ENCODE data around the gene DPYD. TPM values are rescaled to one million over a fixed set of nuclear protein-coding genes. Genes with fewer than 3 reads are reported as not detected.

DPYD gene
- total RNA-seq, 1 donor from 2014 or later = 8.1 TPM

- H3K4me3 Mint-ChIP-seq (ENCODE audit: low read depth) = no peak overlapping the region
- no peak overlapping the region for H3K27ac Mint-ChIP-seq
- no peak for DNase-seq (ENCODE audit: low spot score, unreplicated experiment)
- H3K9me3 Mint-ChIP-seq (ENCODE audit: low read depth) = peaks cover 9% of the 10 kb centered on the region
- no peaks in the 10 kb centered on the region for H3K27me3 Mint-ChIP-seq
- peaks cover 1% of the 10 kb centered on the region for H3K4me1 Mint-ChIP-seq (ENCODE audit: low read depth)
- no peak for TF ChIP-seq CTCF (IDR thresholded peaks at IDR 0.05; ENCODE audit: unreplicated experiment)
- H3K36me3 Mint-ChIP-seq (ENCODE audit: insufficient read depth) = no peaks in the 10 kb centered on the region
Observed at GRCh38 chr1:97157991-97158390, 762.8 kb downstream of the DPYD start.

DNA sequence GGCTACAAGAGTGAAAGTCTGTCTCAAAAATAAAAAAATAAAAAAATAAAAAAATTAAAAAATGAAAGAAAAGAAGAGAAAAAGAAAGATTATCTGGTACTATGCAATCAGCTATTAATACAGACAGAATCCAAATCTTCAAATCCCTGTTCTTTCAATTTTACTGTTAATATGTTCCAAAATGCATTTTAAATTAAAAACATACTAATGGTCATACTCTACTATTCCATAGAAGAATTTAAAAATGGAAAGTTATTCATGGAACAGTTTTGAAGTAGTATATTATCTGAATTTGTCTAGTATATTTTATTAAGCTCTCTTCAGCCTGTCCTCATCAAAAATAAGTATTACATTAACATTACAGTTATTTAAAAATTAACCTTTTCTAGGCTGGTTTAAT lies 769.2 kb downstream of the DPYD start:
- no peak for DNase-seq (ENCODE audit: low spot score, unreplicated experiment)
- H3K4me1 Mint-ChIP-seq (ENCODE audit: low read depth) = no peaks in the 10 kb centered on the region
- H3K36me3 Mint-ChIP-seq (ENCODE audit: insufficient read depth) = no peaks in the 10 kb centered on the region
- no peak overlapping the region for H3K27ac Mint-ChIP-seq
- H3K4me3 Mint-ChIP-seq (ENCODE audit: low read depth) = no peak overlapping the region
- H3K27me3 Mint-ChIP-seq = no peaks in the 10 kb centered on the region
- peaks cover 9% of the 10 kb centered on the region for H3K9me3 Mint-ChIP-seq (ENCODE audit: low read depth)
- TF ChIP-seq CTCF (IDR thresholded peaks at IDR 0.05; ENCODE audit: unreplicated experiment) = no peak

DNA sequence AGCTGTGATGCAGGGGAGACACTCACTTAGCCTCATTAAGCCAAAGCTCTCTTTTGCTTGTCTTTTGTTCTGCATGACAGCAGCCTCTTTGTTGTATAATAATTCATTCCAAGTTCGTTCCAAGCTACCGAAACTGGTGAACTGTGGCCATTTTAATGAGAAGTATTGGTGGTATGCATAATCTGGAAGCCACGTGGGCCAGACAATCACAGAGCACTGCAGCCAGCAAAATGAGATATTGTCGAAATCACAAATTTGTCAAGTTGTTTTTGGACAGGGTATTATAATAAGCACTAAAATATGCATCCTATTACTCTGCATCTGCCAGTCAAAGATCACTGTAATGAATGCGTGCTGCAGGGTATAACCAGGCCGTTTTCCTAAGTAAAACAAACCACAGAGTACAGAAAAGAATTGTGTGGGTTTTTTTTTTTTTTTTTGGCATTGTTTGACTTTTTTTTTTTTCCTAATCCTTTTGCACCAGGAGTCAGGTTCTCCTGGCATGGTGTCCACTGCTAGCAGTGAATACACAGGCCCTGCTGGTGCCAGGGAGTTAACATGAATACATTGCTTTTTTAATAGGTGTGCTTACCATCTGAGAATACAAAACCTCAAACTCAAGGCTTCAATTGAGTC lies 775.4 kb downstream of the DPYD start:
- no peaks in the 10 kb centered on the region for H3K36me3 Mint-ChIP-seq (ENCODE audit: insufficient read depth)
- no peak overlapping the region for H3K4me3 Mint-ChIP-seq (ENCODE audit: low read depth)
- no peak for DNase-seq (ENCODE audit: low spot score, unreplicated experiment)
- peaks cover 2% of the 10 kb centered on the region for H3K4me1 Mint-ChIP-seq (ENCODE audit: low read depth)
- no peaks in the 10 kb centered on the region for H3K9me3 Mint-ChIP-seq (ENCODE audit: low read depth)
- no peaks in the 10 kb centered on the region for H3K27me3 Mint-ChIP-seq
- no peak overlapping the region for H3K27ac Mint-ChIP-seq
- no peak for TF ChIP-seq CTCF (IDR thresholded peaks at IDR 0.05; ENCODE audit: unreplicated experiment)

GRCh38 chr1:97144527-97144926 lies 776.3 kb downstream of the DPYD start:
- no peaks in the 10 kb centered on the region for H3K27me3 Mint-ChIP-seq

DNA sequence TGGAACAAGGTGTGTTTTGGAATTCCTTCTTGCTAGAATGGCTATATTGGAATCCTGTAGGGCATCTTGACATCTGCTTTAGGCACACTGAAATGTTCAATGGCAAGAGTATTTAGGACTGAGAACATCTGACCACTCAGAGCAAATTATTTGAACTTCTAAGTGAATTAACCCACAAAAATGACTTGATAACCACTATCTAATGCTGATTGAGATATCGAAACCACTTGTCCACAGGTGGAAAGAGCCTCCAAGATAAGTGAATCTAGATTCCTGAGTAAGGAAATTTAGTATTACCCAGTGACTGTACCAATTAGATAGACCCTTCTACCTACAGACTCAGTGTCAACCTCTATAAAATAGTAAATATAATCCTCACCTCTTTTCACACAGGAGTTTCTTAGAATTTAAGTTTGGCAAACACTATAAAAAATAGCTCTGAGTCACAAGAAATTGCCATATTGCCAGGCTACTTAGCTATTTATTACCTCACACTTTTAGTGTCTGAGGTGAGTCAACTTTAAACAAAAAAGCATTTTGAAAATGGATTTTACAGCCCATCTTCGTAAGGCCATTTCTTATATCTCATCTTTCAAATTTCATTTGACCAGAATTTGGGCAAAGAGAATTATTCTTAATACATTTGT lies 777.5 kb downstream of the DPYD start:
- Mint-ChIP-seq H3K9me3 (ENCODE audit: low read depth) (no peaks in the 10 kb centered on the region), H3K4me3 (ENCODE audit: low read depth) (no peak overlapping the region), H3K36me3 (ENCODE audit: insufficient read depth) (no peaks in the 10 kb centered on the region), H3K27me3 (no peaks in the 10 kb centered on the region), H3K4me1 (ENCODE audit: low read depth) (peaks cover 4% of the 10 kb centered on the region), H3K27ac (no peak overlapping the region)
- no peak for DNase-seq (ENCODE audit: low spot score, unreplicated experiment)
- no peak for TF ChIP-seq CTCF (IDR thresholded peaks at IDR 0.05; ENCODE audit: unreplicated experiment)

More at GRCh38 chr1:97144527-97144926, 776.3 kb downstream of the DPYD start:
- Mint-ChIP-seq H3K4me1 (ENCODE audit: low read depth) (peaks cover 2% of the 10 kb centered on the region), H3K9me3 (ENCODE audit: low read depth) (no peaks in the 10 kb centered on the region), H3K4me3 (ENCODE audit: low read depth) (no peak overlapping the region), H3K36me3 (ENCODE audit: insufficient read depth) (no peaks in the 10 kb centered on the region), H3K27ac (no peak overlapping the region)
- no peak for DNase-seq (ENCODE audit: low spot score, unreplicated experiment)
- TF ChIP-seq CTCF (IDR thresholded peaks at IDR 0.05; ENCODE audit: unreplicated experiment) = no peak
